HG03139 (cell line): ENCODE results near the gene IQGAP2.

Experiments used
- ATAC-seq: cut with Tn5 transposase; IDR thresholded peaks from one replicate; pipeline ENCODE4 v1.9.1; 2021; ENCODE audit not compliant: unreplicated experiment

IQGAP2 gene

DNA sequence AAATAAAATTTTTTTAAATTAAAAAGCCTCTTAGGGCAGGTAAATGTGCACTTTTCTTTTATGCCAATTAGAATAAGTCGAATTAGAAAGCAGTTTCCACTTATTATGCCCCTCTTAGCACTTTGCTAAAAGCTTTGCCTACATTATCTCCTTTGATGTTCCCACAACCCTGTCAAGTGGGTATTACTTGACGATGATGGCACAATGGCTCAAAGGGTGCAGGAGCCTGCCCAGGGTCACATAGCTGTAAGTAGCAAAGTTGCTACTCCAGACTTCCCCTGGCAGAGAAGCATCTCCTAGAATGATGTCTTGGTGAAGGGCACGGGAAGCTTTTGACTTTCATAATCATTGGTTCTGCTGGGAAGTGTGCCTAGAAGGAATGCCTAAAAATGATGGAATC, 18.4 kb upstream of the IQGAP2 start:
- ATAC-seq = no peak

DNA sequence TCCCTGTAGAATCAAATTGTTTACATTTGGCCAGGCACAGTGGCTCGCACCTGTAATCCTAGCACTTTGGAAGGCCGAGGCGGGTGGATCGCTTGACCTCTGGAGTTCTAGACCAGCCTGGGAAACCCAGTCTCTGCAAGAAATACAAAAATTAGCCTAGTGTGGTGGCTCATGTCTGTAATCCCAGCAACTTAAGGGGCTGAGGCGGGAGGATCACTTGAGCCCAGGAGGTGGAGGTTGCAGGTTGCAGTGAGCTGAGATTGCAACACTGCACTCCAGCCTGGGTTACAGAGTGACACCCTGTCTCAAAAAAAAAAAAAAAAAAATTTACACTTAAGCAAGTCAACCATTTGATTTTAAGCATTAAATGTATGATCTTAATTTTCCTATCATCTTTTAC, 17.5 kb upstream of the IQGAP2 start:
- ATAC-seq = no peak

DNA sequence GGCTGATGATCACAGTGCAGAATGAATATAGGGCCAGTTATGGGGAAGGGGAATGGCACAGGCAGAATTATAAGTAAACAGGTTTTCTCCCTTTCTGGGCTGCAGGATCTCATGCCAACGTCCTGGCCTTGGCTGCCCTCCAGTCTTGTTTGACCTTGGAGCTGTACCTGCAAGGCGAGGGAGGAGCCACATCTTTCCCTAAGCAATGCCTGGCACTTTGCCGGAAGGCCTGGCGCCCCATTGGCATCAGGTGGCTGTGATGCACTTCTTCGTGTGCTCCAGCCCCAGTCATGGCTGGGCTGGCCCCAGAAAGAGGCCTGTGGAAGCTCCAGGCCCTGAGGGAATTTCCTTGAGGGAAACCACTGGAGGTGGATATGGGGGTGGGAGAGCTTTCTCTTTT, 16.7 kb upstream of the IQGAP2 start:
- no peak for ATAC-seq

DNA sequence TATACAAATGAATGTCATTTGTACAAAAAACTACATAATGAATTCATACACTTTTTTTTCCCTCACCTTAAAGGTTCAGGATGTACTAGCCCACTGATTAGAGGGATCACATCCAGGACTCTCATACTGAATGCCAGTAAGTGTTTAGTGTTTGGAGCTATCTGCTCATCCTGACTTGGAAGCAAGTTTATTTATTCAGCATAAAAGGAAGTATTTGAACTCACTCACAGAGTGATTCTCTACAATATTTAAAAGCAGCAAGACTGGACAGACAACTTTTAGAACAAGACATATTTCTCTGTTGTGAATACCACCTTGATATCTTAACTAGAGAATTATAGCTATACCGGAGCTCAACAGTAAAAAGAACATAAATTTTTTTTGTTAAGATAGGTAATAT, 14.8 kb upstream of the IQGAP2 start:
- no peak for ATAC-seq

DNA sequence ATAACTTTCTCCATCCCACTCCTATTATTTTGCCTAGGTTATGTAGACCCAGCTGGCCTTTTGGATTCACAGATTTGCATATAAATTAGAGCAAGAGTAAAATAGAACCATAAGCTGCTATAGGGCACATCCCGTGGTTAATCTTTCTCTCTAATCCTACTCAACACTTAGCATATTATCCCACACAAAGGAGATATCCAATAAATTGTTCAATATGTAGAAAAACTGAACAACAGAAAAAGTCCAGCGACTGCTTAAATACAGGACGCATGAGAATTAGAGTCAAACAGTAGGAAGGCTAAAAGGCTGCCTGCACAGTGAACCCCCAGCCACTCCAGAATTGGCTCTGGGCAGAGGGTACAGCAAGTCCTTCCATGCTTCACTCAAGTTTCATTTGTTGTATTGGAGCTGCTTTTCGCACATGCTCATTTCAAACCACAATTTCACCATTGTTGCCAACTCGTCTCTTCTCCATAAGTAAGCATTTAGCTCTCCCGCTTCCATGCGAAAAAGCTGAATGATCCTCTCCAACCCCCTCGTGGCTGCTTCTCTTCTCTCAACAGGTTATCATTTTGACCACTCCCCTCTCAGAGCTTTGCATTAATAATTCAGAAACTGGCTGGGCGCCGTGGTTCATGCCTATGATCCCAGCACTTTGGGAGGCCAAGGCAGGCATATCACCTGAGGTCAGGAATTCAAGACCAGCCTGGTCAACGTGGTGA, 14.1 kb upstream of the IQGAP2 start:
- no peak for ATAC-seq

DNA sequence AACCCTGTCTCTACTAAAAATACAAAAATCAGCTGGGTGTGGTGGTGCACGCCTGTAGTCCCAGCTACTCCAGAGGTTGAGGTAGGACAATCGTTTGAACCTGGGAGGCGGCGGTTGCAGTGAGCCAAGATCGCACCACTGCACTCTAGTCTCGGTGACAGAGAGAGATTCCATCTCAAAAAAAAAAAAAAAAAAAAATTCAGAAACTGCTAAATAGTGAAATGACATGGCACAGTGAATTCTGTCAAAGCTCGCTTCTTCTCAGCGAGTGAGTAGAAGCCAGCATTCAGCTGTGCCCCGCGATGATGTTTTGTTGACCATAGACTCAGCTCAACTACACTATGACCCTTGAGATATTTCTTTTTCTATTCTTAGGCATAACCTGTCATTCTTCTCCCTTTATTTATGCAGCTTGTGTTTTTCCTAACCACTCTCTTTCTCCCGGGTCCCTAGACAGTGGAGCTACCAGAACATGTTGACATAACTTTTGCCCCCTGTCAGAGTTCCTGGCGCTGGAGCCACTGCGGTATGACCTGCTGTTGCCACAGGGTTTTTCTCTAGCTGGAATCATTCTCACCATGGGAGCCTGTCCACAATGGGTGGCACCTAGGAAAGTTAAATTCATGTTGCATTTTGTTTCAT, 13.5 kb upstream of the IQGAP2 start:
- ATAC-seq = no peak

DNA sequence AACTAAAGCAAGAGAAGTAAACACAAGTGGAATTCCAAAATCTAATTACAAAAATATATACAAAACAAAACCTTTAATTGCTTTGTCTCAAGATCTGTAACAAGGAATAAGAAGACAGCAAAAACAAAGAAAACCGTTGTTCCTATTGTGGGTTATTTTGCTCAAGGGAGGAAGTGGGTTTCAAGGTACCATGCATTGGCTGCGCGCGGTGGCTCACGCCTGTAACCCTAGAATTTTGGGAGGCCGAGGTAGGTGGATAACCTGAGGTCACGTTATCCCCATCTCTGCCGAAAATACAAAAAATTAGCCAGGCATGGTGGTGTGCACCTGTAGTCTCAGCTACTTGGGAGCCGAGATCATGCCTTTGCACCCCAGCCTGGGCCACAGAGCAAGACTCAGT, 12.1 kb upstream of the IQGAP2 start:
- ATAC-seq = no peak

DNA sequence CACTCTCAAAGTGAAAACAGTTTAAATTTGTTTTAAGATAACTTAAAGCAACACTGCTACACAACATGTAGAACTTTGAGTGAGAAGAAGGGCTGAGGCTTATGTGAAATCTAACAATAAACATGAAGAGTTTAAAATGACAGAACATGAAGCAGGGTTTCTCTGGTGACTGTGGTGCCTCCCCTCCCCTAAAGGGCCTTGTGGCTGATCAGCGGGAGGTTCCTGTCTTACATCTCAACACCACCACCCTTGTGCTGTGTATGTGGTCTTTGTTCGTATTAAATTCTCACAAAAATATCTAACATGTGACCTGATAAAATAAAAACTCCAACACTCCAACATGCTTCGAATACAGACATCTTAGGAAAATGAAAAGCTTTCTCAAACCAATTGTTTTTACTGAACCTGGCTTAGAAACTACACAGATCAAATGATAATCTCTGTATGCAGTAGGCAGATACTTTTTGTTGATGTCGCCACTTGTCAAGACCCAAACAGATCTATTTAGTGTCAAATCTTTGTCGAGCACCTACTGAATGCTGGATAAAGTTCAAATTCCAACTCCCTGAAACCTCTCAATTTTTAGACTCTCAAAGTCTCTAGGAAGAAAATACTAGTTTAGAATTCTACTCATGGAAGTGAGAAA, 9.9 kb upstream of the IQGAP2 start:
- ATAC-seq = no peak

DNA sequence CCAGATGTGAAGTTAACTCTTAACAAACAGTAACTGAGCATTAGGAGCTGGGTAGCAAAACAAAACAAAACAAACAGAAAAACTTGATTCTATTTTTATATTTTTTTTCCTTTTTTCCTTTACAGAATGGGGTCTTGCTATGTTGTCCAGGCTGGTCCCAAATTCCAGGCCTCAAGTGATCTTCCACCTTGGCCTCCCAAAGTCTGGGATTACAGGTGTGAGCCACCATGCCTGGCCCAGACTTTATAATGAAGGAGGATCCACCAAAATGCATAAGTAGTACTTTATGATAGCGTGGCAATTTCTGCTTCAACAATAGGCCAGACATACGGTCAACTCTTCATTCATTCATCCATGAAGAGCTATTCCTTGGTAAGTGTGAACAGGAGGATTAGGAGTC, 5.9 kb upstream of the IQGAP2 start:
- no peak for ATAC-seq

DNA sequence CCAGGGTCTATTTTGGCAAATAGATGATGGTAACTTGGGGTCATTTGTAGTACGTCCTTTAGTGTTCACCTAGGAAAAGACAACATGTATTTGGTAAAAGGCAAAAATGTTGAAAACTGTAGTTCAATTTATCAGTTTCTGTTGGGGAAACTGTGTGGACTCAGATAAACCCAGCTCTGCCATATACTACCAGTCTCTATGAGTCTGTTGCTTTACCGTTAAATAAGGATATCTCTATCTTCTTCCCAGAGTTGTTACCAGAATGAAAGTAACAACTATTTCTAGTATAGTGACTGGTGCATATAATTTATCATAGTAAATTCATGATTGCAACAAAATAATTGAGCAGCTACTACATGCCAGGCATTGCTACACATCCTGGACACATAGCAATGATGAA, 3.8 kb upstream of the IQGAP2 start:
- ATAC-seq = no peak

DNA sequence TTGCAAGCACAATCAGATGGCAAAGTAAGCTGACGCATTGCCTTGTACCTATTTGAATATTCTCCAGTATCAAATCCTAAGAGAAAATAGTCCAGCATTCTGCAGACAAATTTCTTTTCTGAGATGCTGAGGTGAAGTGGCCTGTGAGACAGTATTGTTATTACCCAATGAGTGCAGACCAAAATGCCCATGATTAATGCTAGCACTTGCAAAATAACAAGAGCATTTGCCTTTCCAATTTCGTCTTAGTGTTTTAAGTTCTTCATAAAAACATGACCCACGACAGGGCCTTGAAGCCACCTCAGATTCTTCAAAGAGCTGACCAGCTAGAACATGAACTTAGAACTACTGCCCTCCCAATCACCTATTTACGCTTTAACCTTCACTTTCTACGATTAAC, 2.6 kb upstream of the IQGAP2 start:
- no peak for ATAC-seq

DNA sequence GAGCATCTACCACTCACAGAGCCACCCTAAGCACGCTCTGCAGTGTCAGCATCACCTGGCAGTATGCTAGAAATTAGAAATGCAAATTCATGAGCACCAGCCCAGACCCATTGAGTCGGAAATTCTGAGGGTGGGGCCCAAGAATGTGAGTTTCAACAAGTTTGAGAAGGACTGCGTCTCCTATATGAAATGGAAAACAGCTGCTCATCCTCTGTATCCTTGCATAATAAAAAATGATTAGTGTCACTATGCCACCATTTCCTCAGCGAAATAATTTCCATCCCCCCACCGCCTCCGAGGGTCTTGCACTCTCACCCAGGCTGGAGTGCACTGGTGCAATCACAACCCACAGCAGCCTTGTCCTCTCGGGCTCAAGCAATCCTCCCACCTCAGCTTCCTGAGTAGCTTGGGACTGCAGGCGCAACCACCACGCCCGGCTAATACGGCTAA, 1.3 kb upstream of the IQGAP2 start:
- no peak for ATAC-seq

DNA sequence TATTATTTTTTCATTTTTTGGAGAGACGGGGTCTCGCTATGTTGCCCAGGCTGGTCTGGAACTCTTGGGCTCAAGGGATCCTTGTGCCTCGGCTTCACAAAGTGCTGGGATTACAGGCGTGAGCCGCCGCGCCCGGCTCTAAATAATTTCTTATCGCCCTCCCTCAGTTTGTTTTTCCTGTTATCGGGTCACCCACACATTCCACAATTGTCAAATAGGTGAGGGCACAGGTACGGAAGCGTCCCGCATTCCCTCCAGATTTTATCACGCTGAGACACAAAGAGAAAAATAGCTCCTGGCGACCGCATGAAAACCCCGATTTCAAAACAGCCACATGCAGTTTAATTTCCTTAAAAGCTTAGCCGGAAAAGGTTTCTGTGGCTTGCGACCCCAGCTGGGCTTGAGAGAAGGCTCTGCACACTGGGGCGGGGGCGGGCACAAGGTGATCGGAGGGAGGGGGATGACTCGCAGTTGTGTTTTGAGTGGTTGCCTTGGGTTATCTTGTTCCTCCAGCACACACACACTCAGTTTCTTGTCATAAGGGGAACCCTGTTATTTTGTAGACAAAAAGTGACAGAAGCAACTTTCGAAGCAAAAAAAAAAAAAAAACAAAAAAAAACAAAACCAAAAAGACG, 717 bp upstream of the IQGAP2 start:
- ATAC-seq = peak; percentile 29

DNA sequence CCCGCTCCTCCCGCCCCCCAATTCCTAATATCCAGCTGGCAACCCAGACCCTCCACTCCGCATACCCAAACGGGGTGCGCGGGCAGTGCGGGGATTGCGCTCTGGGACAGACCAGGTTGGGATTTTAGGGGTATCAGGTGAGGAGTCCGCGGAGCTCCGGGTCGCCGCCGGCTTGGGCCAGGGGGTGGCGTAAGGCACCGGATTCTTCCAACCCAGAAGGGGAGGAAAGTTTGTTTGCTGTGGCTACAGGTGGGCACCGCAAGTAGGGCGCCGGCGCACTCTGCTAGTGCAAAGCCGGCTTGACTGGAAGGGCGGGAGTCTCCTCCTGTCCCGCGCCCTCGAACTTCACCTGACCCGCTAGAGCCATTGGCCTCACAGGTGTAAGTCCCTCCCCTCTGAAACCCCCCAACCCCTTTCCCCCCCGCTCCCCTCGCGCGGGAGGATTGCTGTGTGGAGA, 709 bp downstream of the IQGAP2 start:
- peak; percentile 20 for ATAC-seq

DNA sequence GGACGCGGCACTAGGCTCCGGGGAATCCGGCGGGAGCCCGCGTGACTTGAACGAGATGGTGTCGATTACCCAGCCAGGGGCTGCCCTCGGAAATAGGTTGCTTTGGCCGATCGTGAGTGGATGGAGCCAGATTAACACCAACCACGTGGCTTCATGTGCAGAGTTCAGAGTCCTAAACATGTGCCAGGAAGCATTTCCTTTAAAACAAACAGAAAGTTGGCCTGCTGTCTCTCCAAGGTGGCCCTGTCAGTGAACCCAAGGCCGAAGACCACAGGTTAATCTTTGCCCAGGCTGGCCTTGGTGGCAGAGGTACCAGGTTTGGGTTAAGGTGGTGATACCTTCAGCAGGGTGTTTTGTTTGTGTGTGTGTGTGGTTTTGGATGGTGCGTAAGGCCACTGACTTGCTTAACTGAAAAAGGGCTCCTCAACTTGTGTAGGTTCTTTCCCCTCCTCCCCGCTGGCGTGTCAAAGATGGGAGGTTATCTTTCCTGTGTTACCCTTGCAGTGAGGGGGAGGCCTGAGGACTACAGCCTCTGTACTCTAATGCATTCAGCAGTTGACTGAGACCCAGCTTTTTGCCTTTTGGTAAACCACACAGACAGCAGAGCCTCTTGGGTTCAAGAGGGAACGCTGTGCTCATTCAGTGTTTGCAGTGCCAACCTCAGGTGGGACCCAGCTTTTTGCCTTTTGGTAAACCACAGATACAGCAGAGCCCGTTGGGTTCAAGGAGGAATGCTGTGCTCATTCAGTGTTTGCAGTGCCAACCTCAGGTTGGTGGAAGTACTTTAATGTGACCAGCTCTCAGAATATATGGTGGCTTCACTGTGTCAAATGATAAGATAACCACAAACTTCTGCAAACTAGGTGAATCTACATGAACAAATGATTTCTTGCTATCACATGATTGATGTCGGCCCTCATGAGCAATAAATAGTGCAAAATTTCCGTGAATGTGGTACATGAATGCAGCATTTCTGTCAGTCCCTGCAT, 1.4 kb downstream of the IQGAP2 start:
- peak; percentile 21 for ATAC-seq

DNA sequence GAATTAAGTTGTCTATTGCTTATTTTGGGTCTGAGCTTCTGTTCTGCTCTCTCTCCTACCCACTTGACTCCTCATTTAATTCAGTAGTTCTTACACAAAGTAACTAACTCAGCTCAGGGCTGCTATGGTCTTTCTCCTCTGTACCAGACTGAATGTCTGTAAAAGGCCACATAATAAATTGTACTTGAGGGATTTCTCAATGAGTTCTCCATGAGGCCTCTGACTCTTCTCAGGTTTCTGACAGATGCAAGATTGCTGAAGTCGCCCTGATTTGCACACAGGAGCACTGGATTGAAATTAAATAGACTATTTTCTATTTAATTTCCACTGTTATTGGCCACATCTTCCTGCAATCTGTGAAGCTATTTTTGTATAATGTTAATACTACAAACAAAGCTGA, 2.9 kb downstream of the IQGAP2 start:
- no peak for ATAC-seq

DNA sequence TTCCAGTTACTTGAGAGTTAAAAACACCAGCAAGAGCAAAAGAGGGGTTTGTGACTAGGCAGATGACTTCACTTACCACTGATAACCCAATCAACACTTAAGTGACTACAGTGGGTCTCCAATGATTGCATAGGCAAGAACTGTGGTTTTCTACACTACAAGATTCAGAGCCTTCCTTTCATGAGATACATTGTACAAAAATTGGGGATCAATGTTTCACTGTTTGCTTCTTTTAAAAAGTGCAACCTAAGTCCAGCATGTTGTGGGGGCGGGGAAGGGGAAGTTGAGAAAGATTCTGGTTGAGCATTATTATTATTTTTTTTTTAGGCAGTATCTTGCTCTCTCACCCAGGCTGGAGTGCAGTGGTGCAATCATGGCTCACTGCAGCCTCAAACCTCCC, 3.6 kb downstream of the IQGAP2 start:
- no peak for ATAC-seq

DNA sequence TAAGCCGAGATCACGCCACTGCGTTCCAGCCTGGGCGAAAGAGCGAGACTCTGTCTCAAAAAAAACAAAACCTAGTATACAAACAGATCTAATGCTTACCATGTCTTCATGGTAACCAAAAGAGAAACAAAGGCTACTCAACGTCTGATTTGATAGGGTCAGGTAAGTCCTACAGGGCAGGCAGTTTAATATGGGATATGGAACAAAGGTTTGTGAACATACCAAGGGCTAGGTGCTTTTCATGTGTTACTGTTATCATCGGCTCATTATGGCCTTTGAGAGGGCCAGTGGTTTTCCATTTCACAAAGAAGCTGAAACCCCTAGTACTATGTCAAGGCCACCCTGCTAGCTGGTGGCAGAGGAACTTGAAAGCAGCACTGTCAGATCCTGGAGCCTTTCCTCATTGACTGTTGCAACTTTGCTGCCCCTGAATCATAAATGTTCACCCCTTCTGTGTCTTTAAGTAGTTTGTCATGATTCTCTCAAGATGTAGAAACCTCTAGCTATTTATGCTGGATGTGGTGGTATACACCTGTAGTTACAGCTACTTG, 5.1 kb downstream of the IQGAP2 start:
- ATAC-seq = no peak

DNA sequence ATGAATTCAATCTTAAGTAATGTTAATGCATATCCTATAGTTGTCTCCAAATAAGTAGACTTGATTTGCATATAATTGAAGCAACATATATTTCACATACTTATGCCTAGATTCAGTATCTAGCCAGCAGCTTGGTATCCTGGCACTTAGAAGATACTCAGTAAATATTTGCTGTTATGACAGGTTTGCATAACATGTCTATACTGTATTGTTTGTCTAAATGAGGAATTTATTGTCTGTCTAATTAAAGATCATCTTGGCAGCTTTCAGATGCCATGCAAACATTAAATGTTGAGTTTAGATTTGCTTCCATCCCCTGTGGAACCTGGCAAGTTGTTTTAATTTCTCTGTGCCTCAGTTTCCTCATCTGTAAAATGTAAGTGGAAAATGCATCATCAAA, 9.4 kb downstream of the IQGAP2 start:
- ATAC-seq = no peak

DNA sequence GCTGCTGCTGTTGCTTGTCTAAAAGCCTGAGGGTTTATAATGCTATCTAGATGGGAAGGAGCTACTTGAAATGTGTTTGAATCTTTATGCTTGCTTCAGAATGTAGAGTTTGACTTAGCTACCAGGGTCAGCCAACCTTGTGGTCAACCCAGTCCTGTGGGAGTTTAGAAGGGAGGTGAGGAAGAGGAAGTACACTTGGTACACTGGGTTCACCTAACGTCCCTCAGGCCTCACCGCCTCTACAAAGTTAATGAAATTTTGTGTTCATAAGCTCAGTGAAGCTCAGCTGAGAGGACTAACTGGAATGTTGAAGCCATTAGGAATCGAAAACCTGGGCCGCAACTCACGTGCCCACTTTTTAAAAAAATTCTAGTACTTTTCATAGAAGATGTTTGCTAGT, 10.7 kb downstream of the IQGAP2 start:
- no peak for ATAC-seq
